ENCODE data around the gene ABCA8. TPM values are rescaled to one million over a fixed set of nuclear protein-coding genes. Genes with fewer than 3 reads are reported as not detected.

ABCA8 gene
- total and polyA plus RNA-seq, 2 donors (not counting 1 experiment from before 2014, with no cell fraction given) = 6.4 to 47.2 TPM

- Histone ChIP-seq H3K27ac (ENCODE audit: insufficient read depth, low read length) (no peak overlapping the region), H3K4me2 (ENCODE audit: extremely low read depth, insufficient read depth, low read length) (no peak overlapping the region), H3K4me1 (ENCODE audit: control insufficient read depth, extremely low read depth, insufficient read depth, low read length) (no peaks in the 10 kb centered on the region), H4K20me1 (ENCODE audit: control insufficient read depth, extremely low read depth, insufficient read depth, low read length) (no peaks in the 10 kb centered on the region), H3K4me3 (replicated peaks in 1 of 4; ENCODE audit: control extremely low read depth in 1 of 4, insufficient read depth in 1 of 4, low read depth in 3 of 4, low read length in 4 of 4) (no peak overlapping the region), H3K27me3 (ENCODE audit: control insufficient read depth, insufficient read depth, low read length) (no peaks in the 10 kb centered on the region), H3K9me3 (ENCODE audit: control insufficient read depth, insufficient read depth, low read depth, low read length) (no peaks in the 10 kb centered on the region), H2AFZ (ENCODE audit: low read length) (no peak overlapping the region), H3K36me3 (ENCODE audit: control insufficient read depth, insufficient read depth, low read length) (no peaks in the 10 kb centered on the region), H3K79me2 (ENCODE audit: control insufficient read depth, insufficient read depth, low read length) (no peaks in the 10 kb centered on the region), H3K9ac (ENCODE audit: insufficient read depth, low read length) (no peak overlapping the region)
- TF ChIP-seq EZH2 (IDR thresholded peaks at IDR 0.05; ENCODE audit: low read length, missing control alignments) (no peak), CTCF (conservative IDR thresholded peaks at IDR 0.05 in 1 of 2, IDR thresholded peaks at IDR 0.05 in 1 of 2; ENCODE audit: low read depth in 1 of 2, low read length in 2 of 2) (no peak)
- DNase-seq (ENCODE audit: low read depth in 2 of 2) = no peak
These were observed 102.2 kb downstream of the ABCA8 start for GRCh38 chr17:68853036-68853435.

GRCh38 chr17:68851890-68852289 lies 103.3 kb downstream of the ABCA8 start:
- Histone ChIP-seq H3K36me3 (ENCODE audit: control insufficient read depth, insufficient read depth, low read length) (no peaks in the 10 kb centered on the region), H4K20me1 (ENCODE audit: control insufficient read depth, extremely low read depth, insufficient read depth, low read length) (no peaks in the 10 kb centered on the region), H3K4me1 (ENCODE audit: control insufficient read depth, extremely low read depth, insufficient read depth, low read length) (no peaks in the 10 kb centered on the region), H3K9me3 (ENCODE audit: control insufficient read depth, insufficient read depth, low read depth, low read length) (no peaks in the 10 kb centered on the region), H3K4me2 (ENCODE audit: extremely low read depth, insufficient read depth, low read length) (no peak overlapping the region), H3K4me3 (replicated peaks in 1 of 4; ENCODE audit: control extremely low read depth in 1 of 4, insufficient read depth in 1 of 4, low read depth in 3 of 4, low read length in 4 of 4) (no peak overlapping the region), H3K27me3 (ENCODE audit: control insufficient read depth, insufficient read depth, low read length) (no peaks in the 10 kb centered on the region), H3K9ac (ENCODE audit: insufficient read depth, low read length) (no peak overlapping the region), H3K27ac (ENCODE audit: insufficient read depth, low read length) (no peak overlapping the region), H3K79me2 (ENCODE audit: control insufficient read depth, insufficient read depth, low read length) (no peaks in the 10 kb centered on the region), H2AFZ (ENCODE audit: low read length) (no peak overlapping the region)
- no peak for TF ChIP-seq CTCF (conservative IDR thresholded peaks at IDR 0.05 in 1 of 2, IDR thresholded peaks at IDR 0.05 in 1 of 2; ENCODE audit: low read depth in 1 of 2, low read length in 2 of 2)
- no peak for TF ChIP-seq EZH2 (IDR thresholded peaks at IDR 0.05; ENCODE audit: low read length, missing control alignments)
- DNase-seq (ENCODE audit: low read depth in 2 of 2) = no peak

- Histone ChIP-seq H4K20me1 (ENCODE audit: control insufficient read depth, extremely low read depth, insufficient read depth, low read length) (no peaks in the 10 kb centered on the region), H3K9ac (ENCODE audit: insufficient read depth, low read length) (no peak overlapping the region), H3K9me3 (ENCODE audit: control insufficient read depth, insufficient read depth, low read depth, low read length) (no peaks in the 10 kb centered on the region), H3K79me2 (ENCODE audit: control insufficient read depth, insufficient read depth, low read length) (no peaks in the 10 kb centered on the region), H3K4me2 (ENCODE audit: extremely low read depth, insufficient read depth, low read length) (no peak overlapping the region), H3K36me3 (ENCODE audit: control insufficient read depth, insufficient read depth, low read length) (no peaks in the 10 kb centered on the region), H3K4me3 (replicated peaks in 1 of 4; ENCODE audit: control extremely low read depth in 1 of 4, insufficient read depth in 1 of 4, low read depth in 3 of 4, low read length in 4 of 4) (no peak overlapping the region), H3K27me3 (ENCODE audit: control insufficient read depth, insufficient read depth, low read length) (no peaks in the 10 kb centered on the region), H3K27ac (ENCODE audit: insufficient read depth, low read length) (no peak overlapping the region), H2AFZ (ENCODE audit: low read length) (no peak overlapping the region), H3K4me1 (ENCODE audit: control insufficient read depth, extremely low read depth, insufficient read depth, low read length) (no peaks in the 10 kb centered on the region)
- TF ChIP-seq CTCF (conservative IDR thresholded peaks at IDR 0.05 in 1 of 2, IDR thresholded peaks at IDR 0.05 in 1 of 2; ENCODE audit: low read depth in 1 of 2, low read length in 2 of 2) = no peak
- DNase-seq (ENCODE audit: low read depth in 2 of 2) = peak in 1 of 2 donors; percentile 48
These were observed 104.3 kb downstream of the ABCA8 start for GRCh38 chr17:68850749-68851510.

All from fibroblast of lung (primary cell).